ENCODE data around the gene LPIN1. TPM values are rescaled to one million over a fixed set of nuclear protein-coding genes. Genes with fewer than 3 reads are reported as not detected.

Gene LPIN1
- total and polyA plus RNA-seq, 2 donors (not counting 1 experiment from before 2014, with no cell fraction given), result 36.3 to 99.1 TPM

GRCh38 chr2:11711751-11712150 lies 34.7 kb upstream of the LPIN1 start:
- DNase-seq, result no peak
- no peaks in the 10 kb centered on the region for H4K20me1 ChIP-seq (ENCODE audit: control insufficient read depth, insufficient read depth, low read length, poor library complexity, severe bottlenecking)
- H3K9me3 ChIP-seq (ENCODE audit: control extremely low read depth in 1 of 3, control insufficient read depth in 2 of 3, insufficient read depth in 1 of 3, low read length in 2 of 3), result no peaks in the 10 kb centered on the region
- H3K4me2 ChIP-seq (replicated peaks; ENCODE audit: low read depth, low read length, poor library complexity, severe bottlenecking), result no peak overlapping the region
- H3K36me3 ChIP-seq (replicated peaks in 1 of 2; ENCODE audit: control extremely low read depth in 1 of 2, control insufficient read depth in 1 of 2, extremely low read depth in 1 of 2, insufficient read depth in 2 of 2, low read length in 1 of 2), result no peaks in the 10 kb centered on the region
- H3K27ac Mint-ChIP-seq, result no peak overlapping the region
- TF ChIP-seq EZH2 (IDR thresholded peaks at IDR 0.05; ENCODE audit: borderline replicate concordance, insufficient read depth, low read depth, low read length, poor library complexity, severe bottlenecking) (no peak), CTCF (IDR thresholded peaks at IDR 0.05) (no peak)
- H3K9me3 Mint-ChIP-seq (ENCODE audit: insufficient read depth), result no peaks in the 10 kb centered on the region
- ChIA-PET POLR2A (no interaction called here), CTCF (no interaction called here)
- H3K27me3 Mint-ChIP-seq, result peaks cover 5% of the 10 kb centered on the region
- WGBS (ENCODE audit: insufficient coverage), result 85% methylated on average over 7 of the region's 8 CpGs
- peaks cover 2 to 3% of the 10 kb centered on the region in 2 donors for H3K4me1 ChIP-seq (ENCODE audit: control insufficient read depth in 2 of 2, insufficient read depth in 2 of 2, low read length in 2 of 2)
- no peak overlapping the region for H3K27ac ChIP-seq (ENCODE audit: low read length in 2 of 2)
- H3K4me3 ChIP-seq (ENCODE audit: control extremely low read depth in 1 of 5, extremely low read depth in 1 of 5, insufficient read depth in 1 of 5, low read depth in 2 of 5, low read length in 4 of 5), result no peak overlapping the region
- H3K4me1 Mint-ChIP-seq, result peaks cover 4% of the 10 kb centered on the region
- ATAC-seq (ENCODE audit: low read depth), result no peak
- no peaks in the 10 kb centered on the region for H3K27me3 ChIP-seq (replicated peaks in 1 of 4; ENCODE audit: control extremely low read depth in 1 of 4, control insufficient read depth in 3 of 4, insufficient read depth in 4 of 4, low read length in 3 of 4)
- intact Hi-C loops (cut with micrococcal nuclease), result no loop called here
- no peak overlapping the region for H2AFZ ChIP-seq (ENCODE audit: insufficient read depth, low read depth, low read length, poor library complexity, severe bottlenecking)
- no peaks in the 10 kb centered on the region for H3K79me2 ChIP-seq (ENCODE audit: control insufficient read depth, insufficient read depth, low read length)
- no peak overlapping the region for H3K9ac ChIP-seq (ENCODE audit: low read length)
- H3K4me3 Mint-ChIP-seq, result no peak overlapping the region

GRCh38 chr2:11712866-11713265 lies 33.6 kb upstream of the LPIN1 start:
- Histone ChIP-seq H4K20me1 (ENCODE audit: control insufficient read depth, insufficient read depth, low read length, poor library complexity, severe bottlenecking) (no peaks in the 10 kb centered on the region), H3K9ac (ENCODE audit: low read length) (no peak overlapping the region), H3K4me2 (replicated peaks; ENCODE audit: low read depth, low read length, poor library complexity, severe bottlenecking) (no peak overlapping the region), H3K9me3 (ENCODE audit: control extremely low read depth in 1 of 3, control insufficient read depth in 2 of 3, insufficient read depth in 1 of 3, low read length in 2 of 3) (no peaks in the 10 kb centered on the region), H3K27me3 (replicated peaks in 1 of 4; ENCODE audit: control extremely low read depth in 1 of 4, control insufficient read depth in 3 of 4, insufficient read depth in 4 of 4, low read length in 3 of 4) (no peaks in the 10 kb centered on the region), H3K79me2 (ENCODE audit: control insufficient read depth, insufficient read depth, low read length) (no peaks in the 10 kb centered on the region), H3K4me3 (ENCODE audit: control extremely low read depth in 1 of 5, extremely low read depth in 1 of 5, insufficient read depth in 1 of 5, low read depth in 2 of 5, low read length in 4 of 5) (no peak overlapping the region), H3K4me1 (ENCODE audit: control insufficient read depth in 2 of 2, insufficient read depth in 2 of 2, low read length in 2 of 2) (peaks cover 8 to 9% of the 10 kb centered on the region in 2 donors), H3K27ac (ENCODE audit: low read length in 2 of 2) (no peak overlapping the region), H3K36me3 (replicated peaks in 1 of 2; ENCODE audit: control extremely low read depth in 1 of 2, control insufficient read depth in 1 of 2, extremely low read depth in 1 of 2, insufficient read depth in 2 of 2, low read length in 1 of 2) (no peaks in the 10 kb centered on the region), H2AFZ (ENCODE audit: insufficient read depth, low read depth, low read length, poor library complexity, severe bottlenecking) (no peak overlapping the region)
- Mint-ChIP-seq H3K27me3 (no peaks in the 10 kb centered on the region), H3K9me3 (ENCODE audit: insufficient read depth) (no peaks in the 10 kb centered on the region), H3K4me1 (peaks cover 11% of the 10 kb centered on the region), H3K27ac (no peak overlapping the region), H3K4me3 (no peak overlapping the region)
- intact Hi-C loops (cut with micrococcal nuclease), result no loop called here
- ChIA-PET POLR2A (no interaction called here), CTCF (interaction anchor here (1.5 kb wide), 1 partner anchor 67 kb away, joined by 3 read pairs; no protein-coding TSS in a partner anchor)
- WGBS (ENCODE audit: insufficient coverage), result no CpG with 5 or more reads among the region's 2 CpGs
- DNase-seq, result no peak
- TF ChIP-seq CTCF (IDR thresholded peaks at IDR 0.05) (no peak), EZH2 (IDR thresholded peaks at IDR 0.05; ENCODE audit: borderline replicate concordance, insufficient read depth, low read depth, low read length, poor library complexity, severe bottlenecking) (no peak)
- no peak for ATAC-seq (ENCODE audit: low read depth)

Measured in B cell (primary cell).